ENCODE results near the gene SLC16A11.

DNA sequence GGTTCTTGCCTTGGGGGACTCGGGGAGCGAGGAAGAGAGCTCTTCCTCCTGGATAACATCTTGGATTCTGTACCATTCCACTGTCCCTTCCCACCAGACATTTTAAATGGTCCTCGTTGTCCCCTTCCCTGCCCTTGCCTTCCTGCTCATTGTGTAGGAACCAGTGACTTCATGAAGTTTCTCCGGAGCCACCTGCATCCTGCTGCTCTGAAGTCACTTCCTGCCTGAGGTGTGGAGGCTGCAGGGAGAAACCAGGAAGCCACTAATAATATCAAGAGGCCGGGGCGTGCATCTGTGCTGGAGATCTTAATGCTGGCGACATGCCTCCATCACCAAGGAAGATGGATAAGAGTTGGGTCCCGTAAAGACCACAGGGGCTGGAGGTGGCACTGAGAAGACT lies 14.2 kb downstream of the SLC16A11 start:
- TF ChIP-seq, protein P1, sequence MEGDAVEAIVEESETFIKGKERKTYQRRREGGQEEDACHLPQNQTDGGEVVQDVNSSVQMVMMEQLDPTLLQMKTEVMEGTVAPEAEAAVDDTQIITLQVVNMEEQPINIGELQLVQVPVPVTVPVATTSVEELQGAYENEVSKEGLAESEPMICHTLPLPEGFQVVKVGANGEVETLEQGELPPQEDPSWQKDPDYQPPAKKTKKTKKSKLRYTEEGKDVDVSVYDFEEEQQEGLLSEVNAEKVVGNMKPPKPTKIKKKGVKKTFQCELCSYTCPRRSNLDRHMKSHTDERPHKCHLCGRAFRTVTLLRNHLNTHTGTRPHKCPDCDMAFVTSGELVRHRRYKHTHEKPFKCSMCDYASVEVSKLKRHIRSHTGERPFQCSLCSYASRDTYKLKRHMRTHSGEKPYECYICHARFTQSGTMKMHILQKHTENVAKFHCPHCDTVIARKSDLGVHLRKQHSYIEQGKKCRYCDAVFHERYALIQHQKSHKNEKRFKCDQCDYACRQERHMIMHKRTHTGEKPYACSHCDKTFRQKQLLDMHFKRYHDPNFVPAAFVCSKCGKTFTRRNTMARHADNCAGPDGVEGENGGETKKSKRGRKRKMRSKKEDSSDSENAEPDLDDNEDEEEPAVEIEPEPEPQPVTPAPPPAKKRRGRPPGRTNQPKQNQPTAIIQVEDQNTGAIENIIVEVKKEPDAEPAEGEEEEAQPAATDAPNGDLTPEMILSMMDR (IDR thresholded peaks at IDR 0.05), result no peak
- TF ChIP-seq POLR2A (IDR thresholded peaks at IDR 0.05), result no peak
